ENCODE results near the gene ZFP30. TPM values are rescaled to one million over a fixed set of nuclear protein-coding genes. Genes with fewer than 3 reads are reported as not detected.

ZFP30 gene
- total and polyA plus RNA-seq, 2 of the 13 experiments (the other 11 are each of a cell fraction or from before 2014, with no cell fraction given), result 3.4 to 19.2 TPM

DNA sequence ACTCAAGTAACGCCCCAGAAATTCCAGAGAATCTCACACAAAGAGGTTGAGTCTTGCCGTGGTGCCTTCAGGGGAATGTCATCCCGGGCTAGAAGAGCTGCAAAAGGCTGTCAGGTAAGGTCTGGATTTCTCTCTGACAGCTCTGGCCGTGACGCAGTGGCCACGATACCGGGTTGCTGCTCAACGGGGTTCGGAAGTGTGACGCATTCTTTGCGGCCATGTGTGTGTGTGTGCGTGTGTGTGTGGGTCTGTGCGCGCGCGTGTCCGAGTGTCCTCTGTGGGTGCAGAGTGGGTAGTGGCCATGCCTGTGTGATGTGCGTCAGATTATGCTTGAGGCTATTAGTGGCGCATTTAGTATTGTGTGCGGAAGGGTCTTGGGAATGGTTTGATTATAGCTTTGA, 60.3 kb downstream of the ZFP30 start (continued):
- TF ChIP-seq SRSF9 (IDR thresholded peaks at IDR 0.05; ENCODE audit: borderline replicate concordance, insufficient read depth, low read depth, low read length, poor library complexity, severe bottlenecking) (no peak), XBP1 (CRISPR knock-in tag; IDR thresholded peaks at IDR 0.05) (no peak), ZNF503 (CRISPR knock-in tag; IDR thresholded peaks at IDR 0.05) (no peak), ZBTB21 (CRISPR knock-in tag; IDR thresholded peaks at IDR 0.05) (peak; percentile 68), SP4 (CRISPR knock-in tag; IDR thresholded peaks at IDR 0.05) (no peak), NPAS2 (CRISPR knock-in tag; IDR thresholded peaks at IDR 0.05; ENCODE audit: borderline replicate concordance) (no peak), ZBTB8A (CRISPR knock-in tag; IDR thresholded peaks at IDR 0.05; ENCODE audit: borderline replicate concordance, low read depth) (no peak), ZBTB10 (CRISPR knock-in tag; IDR thresholded peaks at IDR 0.05; ENCODE audit: borderline replicate concordance) (no peak), CEBPB (IDR thresholded peaks at IDR 0.05; ENCODE audit: borderline replicate concordance, low read depth, low read length) (no peak), ETV6 (CRISPR knock-in tag; conservative IDR thresholded peaks at IDR 0.05) (no peak), NR2F1 (CRISPR knock-in tag; IDR thresholded peaks at IDR 0.05) (no peak), IKZF5 (CRISPR knock-in tag; IDR thresholded peaks at IDR 0.05) (no peak), ZNF207 (IDR thresholded peaks at IDR 0.05; ENCODE audit: borderline replicate concordance) (no peak), ISX (CRISPR knock-in tag; conservative IDR thresholded peaks at IDR 0.05) (no peak), MEF2D (CRISPR knock-in tag; IDR thresholded peaks at IDR 0.05) (no peak), ZNF777 (CRISPR knock-in tag; IDR thresholded peaks at IDR 0.05) (no peak), SOX13 (IDR thresholded peaks at IDR 0.05) (no peak), SOX13 (CRISPR knock-in tag; conservative IDR thresholded peaks at IDR 0.05 in 1 of 2, IDR thresholded peaks at IDR 0.05 in 1 of 2) (0 out of 4 replicates have a peak, but pooled peaks of 1 of the 2 experiments have one; percentile 0)
- TF ChIP-seq, protein P1, sequence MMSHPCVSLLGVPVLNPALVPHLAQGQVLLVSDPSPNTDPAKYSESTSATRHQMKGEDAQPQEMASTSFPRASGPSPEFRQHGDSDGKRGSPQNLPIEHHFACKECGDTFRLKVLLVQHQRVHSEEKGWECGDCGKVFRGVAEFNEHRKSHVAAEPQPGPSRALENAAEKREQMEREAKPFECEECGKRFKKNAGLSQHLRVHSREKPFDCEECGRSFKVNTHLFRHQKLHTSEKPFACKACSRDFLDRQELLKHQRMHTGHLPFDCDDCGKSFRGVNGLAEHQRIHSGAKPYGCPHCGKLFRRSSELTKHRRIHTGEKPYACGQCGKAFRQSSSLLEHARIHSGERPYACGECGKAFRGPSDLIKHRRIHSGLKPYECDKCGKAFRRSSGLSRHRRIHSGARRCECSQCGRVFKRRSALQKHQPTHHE (CRISPR knock-in tag; IDR thresholded peaks at IDR 0.05; ENCODE audit: borderline replicate concordance), result no peak
- TF ChIP-seq, protein P2, sequence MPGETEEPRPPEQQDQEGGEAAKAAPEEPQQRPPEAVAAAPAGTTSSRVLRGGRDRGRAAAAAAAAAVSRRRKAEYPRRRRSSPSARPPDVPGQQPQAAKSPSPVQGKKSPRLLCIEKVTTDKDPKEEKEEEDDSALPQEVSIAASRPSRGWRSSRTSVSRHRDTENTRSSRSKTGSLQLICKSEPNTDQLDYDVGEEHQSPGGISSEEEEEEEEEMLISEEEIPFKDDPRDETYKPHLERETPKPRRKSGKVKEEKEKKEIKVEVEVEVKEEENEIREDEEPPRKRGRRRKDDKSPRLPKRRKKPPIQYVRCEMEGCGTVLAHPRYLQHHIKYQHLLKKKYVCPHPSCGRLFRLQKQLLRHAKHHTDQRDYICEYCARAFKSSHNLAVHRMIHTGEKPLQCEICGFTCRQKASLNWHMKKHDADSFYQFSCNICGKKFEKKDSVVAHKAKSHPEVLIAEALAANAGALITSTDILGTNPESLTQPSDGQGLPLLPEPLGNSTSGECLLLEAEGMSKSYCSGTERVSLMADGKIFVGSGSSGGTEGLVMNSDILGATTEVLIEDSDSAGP (CRISPR knock-in tag; IDR thresholded peaks at IDR 0.05; ENCODE audit: borderline replicate concordance), result no peak; the same call in 1 of the 2 replicates
